HEK293 (cell line): ENCODE data around the gene DDX23.

Source experiments
- GLI2 ChIP-seq: fragments of 450-650 bp; formaldehyde crosslinking; IDR thresholded peaks from 2 replicates; pipeline ENCODE4; 2017; ENCODE audit warnings: missing biosample characterization, missing genetic modification characterization, low read depth, borderline replicate concordance
- GLIS1 ChIP-seq: fragments of 450-650 bp; formaldehyde crosslinking; IDR thresholded peaks from 2 replicates; pipeline ENCODE4 v1.5.1; 2016; ENCODE audit warnings: missing biosample characterization, missing genetic modification characterization
- HOXC10 ChIP-seq: sonication (generic); formaldehyde crosslinking; IDR thresholded peaks from 2 replicates; pipeline ENCODE4 v1.8.1; 2023; ENCODE audit warnings: mild to moderate bottlenecking, missing genetic modification reagents
- MYNN ChIP-seq: fragments of 450-650 bp; formaldehyde crosslinking; IDR thresholded peaks from 2 replicates; pipeline ENCODE4 v1.5.1; 2016; ENCODE audit warnings: missing biosample characterization, missing genetic modification characterization, borderline replicate concordance
- SCRT1 ChIP-seq: fragments of 450-650 bp; formaldehyde crosslinking; IDR thresholded peaks from 2 replicates; pipeline ENCODE4 v1.5.1; 2016; ENCODE audit warnings: missing biosample characterization, missing genetic modification characterization, borderline replicate concordance
- SETDB1 ChIP-seq: IDR thresholded peaks from one replicate; pipeline ENCODE4 v1.6.1; 2017; ENCODE audit warnings: mild to moderate bottlenecking, low read length, moderate library complexity, mixed read lengths; ENCODE audit not compliant: insufficient read length
- ZIC2 ChIP-seq: fragments of 450-650 bp; formaldehyde crosslinking; IDR thresholded peaks from 2 replicates; pipeline ENCODE4 v1.5.1; 2016; ENCODE audit warnings: missing biosample characterization, missing genetic modification characterization
- ZNF174 ChIP-seq: fragments of 450-650 bp; formaldehyde crosslinking; IDR thresholded peaks from 2 replicates; pipeline ENCODE4 v1.5.0; 2017; ENCODE audit warnings: missing biosample characterization, mild to moderate bottlenecking, missing genetic modification characterization
- ZNF214 ChIP-seq: fragments of 450-650 bp; formaldehyde crosslinking; IDR thresholded peaks from 2 replicates; pipeline ENCODE4 v1.5.1; 2017; ENCODE audit warnings: missing biosample characterization, mild to moderate bottlenecking, missing genetic modification characterization, borderline replicate concordance
- ZNF335 ChIP-seq: fragments of 450-650 bp; formaldehyde crosslinking; conservative IDR thresholded peaks from 2 replicates; pipeline ENCODE4 v1.5.1; 2016; ENCODE audit warnings: missing biosample characterization, missing genetic modification characterization
- ZNF37A ChIP-seq: fragments of 450-650 bp; IDR thresholded peaks from 2 replicates; pipeline ENCODE4 v1.5.1; 2018; ENCODE audit warnings: missing biosample characterization, missing genetic modification characterization
- ZNF561 ChIP-seq: fragments of 450-650 bp; IDR thresholded peaks from 2 replicates; pipeline ENCODE4 v1.5.1; 2018; ENCODE audit warnings: missing biosample characterization, missing genetic modification characterization, borderline replicate concordance
- ZNF571 ChIP-seq: fragments of 450-650 bp; formaldehyde crosslinking; IDR thresholded peaks from 2 replicates; pipeline ENCODE4 v1.5.0; 2017; ENCODE audit warnings: missing biosample characterization, missing genetic modification characterization
- ZNF600 ChIP-seq: fragments of 450-650 bp; formaldehyde crosslinking; IDR thresholded peaks from 2 replicates; pipeline ENCODE4 v1.5.1; 2016; ENCODE audit warnings: missing biosample characterization, missing genetic modification characterization
- ZNF610 ChIP-seq: fragments of 450-650 bp; formaldehyde crosslinking; IDR thresholded peaks from 2 replicates; pipeline ENCODE4 v1.5.1; 2016; ENCODE audit warnings: missing biosample characterization, missing genetic modification characterization, borderline replicate concordance
- ZNF621 ChIP-seq: fragments of 450-650 bp; formaldehyde crosslinking; IDR thresholded peaks from 2 replicates; pipeline ENCODE4 v1.5.1; 2017; ENCODE audit warnings: missing biosample characterization, missing genetic modification characterization
- ZNF623 ChIP-seq: fragments of 450-650 bp; formaldehyde crosslinking; IDR thresholded peaks from 2 replicates; pipeline ENCODE4 v1.5.1; 2016; ENCODE audit warnings: missing biosample characterization, missing genetic modification characterization
- ZNF843 ChIP-seq: fragments of 450-650 bp; formaldehyde crosslinking; IDR thresholded peaks from 2 replicates; pipeline ENCODE4 v1.5.1; 2016; ENCODE audit warnings: missing biosample characterization, missing genetic modification characterization
- TF ChIP-seq, protein P1 (sequence below): fragments of 450-650 bp; formaldehyde crosslinking; conservative IDR thresholded peaks from 2 replicates; pipeline ENCODE4 v1.5.1; 2016; ENCODE audit warnings: low read depth, missing biosample characterization, missing genetic modification characterization
- TF ChIP-seq, protein P2 (sequence below): fragments of 450-650 bp; formaldehyde crosslinking; IDR thresholded peaks from 2 replicates; pipeline ENCODE4 v1.5.1; 2016; ENCODE audit warnings: missing biosample characterization, missing genetic modification characterization
- TF ChIP-seq, protein P3 (sequence below): fragments of 450-650 bp; formaldehyde crosslinking; IDR thresholded peaks from 2 replicates; pipeline ENCODE4 v1.5.1; 2017; ENCODE audit warnings: missing biosample characterization, mild to moderate bottlenecking, missing genetic modification characterization, moderate library complexity
- TF ChIP-seq, protein P4 (sequence below): fragments of 450-650 bp; formaldehyde crosslinking; IDR thresholded peaks from 2 replicates; pipeline ENCODE4 v1.5.1; 2017; ENCODE audit warnings: missing biosample characterization, missing genetic modification characterization
- TF ChIP-seq, protein P5 (sequence below): fragments of 450-650 bp; formaldehyde crosslinking; IDR thresholded peaks from 2 replicates; pipeline ENCODE4 v1.5.1; 2016; ENCODE audit warnings: missing biosample characterization, missing genetic modification characterization
- TF ChIP-seq, protein P6 (sequence below): fragments of 450-650 bp; formaldehyde crosslinking; optimal IDR thresholded peaks from 2 replicates; pipeline ENCODE3; 2016; ENCODE audit warnings: missing biosample characterization, mild to moderate bottlenecking, missing genetic modification characterization
- TF ChIP-seq, protein P7 (sequence below): fragments of 450-650 bp; formaldehyde crosslinking; IDR thresholded peaks from 2 replicates; pipeline ENCODE4 v1.5.1; 2016; ENCODE audit warnings: missing biosample characterization, missing genetic modification characterization

Gene DDX23

DNA sequence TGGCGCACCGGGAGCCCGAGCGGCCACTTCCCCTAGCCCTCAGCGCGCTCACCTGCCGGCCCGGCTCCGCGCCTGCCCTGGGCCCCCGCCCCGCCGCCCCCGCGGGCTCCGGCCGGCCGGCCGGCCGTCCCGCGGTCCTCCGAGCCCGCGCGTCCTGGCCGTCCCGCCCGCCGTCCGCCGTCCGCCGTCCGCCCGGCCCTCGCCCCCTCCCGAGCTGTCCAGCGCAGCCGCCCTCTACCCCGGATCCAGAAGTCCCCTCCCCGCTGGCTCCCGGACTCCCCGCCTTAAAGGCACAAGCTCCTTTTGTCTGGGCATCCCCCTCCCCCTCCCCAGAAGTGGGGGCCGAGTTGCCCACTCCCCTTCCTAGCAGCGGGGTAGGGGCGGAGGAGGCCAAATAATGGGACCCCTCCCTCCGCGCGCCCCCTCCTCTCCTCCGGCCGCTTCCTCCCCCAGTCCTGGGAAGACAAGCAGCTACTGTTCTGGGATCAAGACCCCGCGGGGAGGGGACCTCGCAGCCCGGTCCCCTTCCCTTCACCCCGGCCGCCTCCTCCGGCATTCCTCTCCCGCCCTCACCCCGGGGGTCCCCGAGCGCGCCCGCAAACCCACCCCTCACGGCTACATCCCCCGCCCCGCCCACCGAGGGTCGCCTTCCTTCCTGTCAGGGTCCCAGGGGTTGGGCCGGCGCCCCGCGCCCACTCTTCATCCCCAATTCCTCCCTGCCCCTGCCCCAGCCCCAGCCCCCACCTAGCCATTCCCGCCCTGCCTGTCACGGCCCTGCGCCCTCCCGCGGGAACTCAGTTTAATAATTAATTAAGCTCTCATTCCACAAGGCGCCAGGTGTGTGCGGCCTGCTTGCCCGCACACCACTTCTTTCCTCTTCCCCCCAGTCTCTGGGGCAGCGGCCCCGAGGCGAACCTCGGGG is 62.8 kb downstream of the DDX23 start, which contains the start of gene ADCY6 (continued):
- TF ChIP-seq, protein P1, sequence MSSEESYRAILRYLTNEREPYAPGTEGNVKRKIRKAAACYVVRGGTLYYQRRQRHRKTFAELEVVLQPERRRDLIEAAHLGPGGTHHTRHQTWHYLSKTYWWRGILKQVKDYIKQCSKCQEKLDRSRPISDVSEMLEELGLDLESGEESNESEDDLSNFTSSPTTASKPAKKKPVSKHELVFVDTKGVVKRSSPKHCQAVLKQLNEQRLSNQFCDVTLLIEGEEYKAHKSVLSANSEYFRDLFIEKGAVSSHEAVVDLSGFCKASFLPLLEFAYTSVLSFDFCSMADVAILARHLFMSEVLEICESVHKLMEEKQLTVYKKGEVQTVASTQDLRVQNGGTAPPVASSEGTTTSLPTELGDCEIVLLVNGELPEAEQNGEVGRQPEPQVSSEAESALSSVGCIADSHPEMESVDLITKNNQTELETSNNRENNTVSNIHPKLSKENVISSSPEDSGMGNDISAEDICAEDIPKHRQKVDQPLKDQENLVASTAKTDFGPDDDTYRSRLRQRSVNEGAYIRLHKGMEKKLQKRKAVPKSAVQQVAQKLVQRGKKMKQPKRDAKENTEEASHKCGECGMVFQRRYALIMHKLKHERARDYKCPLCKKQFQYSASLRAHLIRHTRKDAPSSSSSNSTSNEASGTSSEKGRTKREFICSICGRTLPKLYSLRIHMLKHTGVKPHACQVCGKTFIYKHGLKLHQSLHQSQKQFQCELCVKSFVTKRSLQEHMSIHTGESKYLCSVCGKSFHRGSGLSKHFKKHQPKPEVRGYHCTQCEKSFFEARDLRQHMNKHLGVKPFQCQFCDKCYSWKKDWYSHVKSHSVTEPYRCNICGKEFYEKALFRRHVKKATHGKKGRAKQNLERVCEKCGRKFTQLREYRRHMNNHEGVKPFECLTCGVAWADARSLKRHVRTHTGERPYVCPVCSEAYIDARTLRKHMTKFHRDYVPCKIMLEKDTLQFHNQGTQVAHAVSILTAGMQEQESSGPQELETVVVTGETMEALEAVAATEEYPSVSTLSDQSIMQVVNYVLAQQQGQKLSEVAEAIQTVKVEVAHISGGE (tag by site-specific recombination), result peak; percentile 54
- TF ChIP-seq ZIC2 (tag by site-specific recombination) (peak; percentile 48), ZNF843 (tag by site-specific recombination) (0 out of 2 replicates have a peak, but pooled peaks have one; percentile 47), ZNF600 (tag by site-specific recombination) (no peak), ZNF571 (tag by site-specific recombination) (no peak), ZNF561 (tag by site-specific recombination) (0 out of 2 replicates have a peak, but pooled peaks have one; percentile 20), GLIS1 (tag by site-specific recombination) (peak; percentile 13; the same call in 1 of the 2 replicates), HOXC10 (CRISPR knock-in tag) (no peak), MYNN (tag by site-specific recombination) (no peak), SCRT1 (tag by site-specific recombination) (no peak), GLI2 (no peak), SETDB1 (no peak), ZNF37A (tag by site-specific recombination) (peak; percentile 85), ZNF621 (tag by site-specific recombination) (no peak), ZNF214 (tag by site-specific recombination) (no peak), ZNF623 (tag by site-specific recombination) (no peak), ZNF174 (tag by site-specific recombination) (no peak), ZNF335 (peak; percentile 93), ZNF610 (tag by site-specific recombination) (no peak)
- TF ChIP-seq, protein P2, sequence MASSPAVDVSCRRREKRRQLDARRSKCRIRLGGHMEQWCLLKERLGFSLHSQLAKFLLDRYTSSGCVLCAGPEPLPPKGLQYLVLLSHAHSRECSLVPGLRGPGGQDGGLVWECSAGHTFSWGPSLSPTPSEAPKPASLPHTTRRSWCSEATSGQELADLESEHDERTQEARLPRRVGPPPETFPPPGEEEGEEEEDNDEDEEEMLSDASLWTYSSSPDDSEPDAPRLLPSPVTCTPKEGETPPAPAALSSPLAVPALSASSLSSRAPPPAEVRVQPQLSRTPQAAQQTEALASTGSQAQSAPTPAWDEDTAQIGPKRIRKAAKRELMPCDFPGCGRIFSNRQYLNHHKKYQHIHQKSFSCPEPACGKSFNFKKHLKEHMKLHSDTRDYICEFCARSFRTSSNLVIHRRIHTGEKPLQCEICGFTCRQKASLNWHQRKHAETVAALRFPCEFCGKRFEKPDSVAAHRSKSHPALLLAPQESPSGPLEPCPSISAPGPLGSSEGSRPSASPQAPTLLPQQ (tag by site-specific recombination), result no peak
- TF ChIP-seq, protein P3, sequence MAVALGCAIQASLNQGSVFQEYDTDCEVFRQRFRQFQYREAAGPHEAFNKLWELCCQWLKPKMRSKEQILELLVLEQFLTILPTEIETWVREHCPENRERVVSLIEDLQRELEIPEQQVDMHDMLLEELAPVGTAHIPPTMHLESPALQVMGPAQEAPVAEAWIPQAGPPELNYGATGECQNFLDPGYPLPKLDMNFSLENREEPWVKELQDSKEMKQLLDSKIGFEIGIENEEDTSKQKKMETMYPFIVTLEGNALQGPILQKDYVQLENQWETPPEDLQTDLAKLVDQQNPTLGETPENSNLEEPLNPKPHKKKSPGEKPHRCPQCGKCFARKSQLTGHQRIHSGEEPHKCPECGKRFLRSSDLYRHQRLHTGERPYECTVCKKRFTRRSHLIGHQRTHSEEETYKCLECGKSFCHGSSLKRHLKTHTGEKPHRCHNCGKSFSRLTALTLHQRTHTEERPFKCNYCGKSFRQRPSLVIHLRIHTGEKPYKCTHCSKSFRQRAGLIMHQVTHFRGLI (tag by site-specific recombination), result no peak
- TF ChIP-seq, protein P4, sequence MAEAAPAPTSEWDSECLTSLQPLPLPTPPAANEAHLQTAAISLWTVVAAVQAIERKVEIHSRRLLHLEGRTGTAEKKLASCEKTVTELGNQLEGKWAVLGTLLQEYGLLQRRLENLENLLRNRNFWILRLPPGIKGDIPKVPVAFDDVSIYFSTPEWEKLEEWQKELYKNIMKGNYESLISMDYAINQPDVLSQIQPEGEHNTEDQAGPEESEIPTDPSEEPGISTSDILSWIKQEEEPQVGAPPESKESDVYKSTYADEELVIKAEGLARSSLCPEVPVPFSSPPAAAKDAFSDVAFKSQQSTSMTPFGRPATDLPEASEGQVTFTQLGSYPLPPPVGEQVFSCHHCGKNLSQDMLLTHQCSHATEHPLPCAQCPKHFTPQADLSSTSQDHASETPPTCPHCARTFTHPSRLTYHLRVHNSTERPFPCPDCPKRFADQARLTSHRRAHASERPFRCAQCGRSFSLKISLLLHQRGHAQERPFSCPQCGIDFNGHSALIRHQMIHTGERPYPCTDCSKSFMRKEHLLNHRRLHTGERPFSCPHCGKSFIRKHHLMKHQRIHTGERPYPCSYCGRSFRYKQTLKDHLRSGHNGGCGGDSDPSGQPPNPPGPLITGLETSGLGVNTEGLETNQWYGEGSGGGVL (tag by site-specific recombination), result peak; percentile 90
- TF ChIP-seq, protein P5, sequence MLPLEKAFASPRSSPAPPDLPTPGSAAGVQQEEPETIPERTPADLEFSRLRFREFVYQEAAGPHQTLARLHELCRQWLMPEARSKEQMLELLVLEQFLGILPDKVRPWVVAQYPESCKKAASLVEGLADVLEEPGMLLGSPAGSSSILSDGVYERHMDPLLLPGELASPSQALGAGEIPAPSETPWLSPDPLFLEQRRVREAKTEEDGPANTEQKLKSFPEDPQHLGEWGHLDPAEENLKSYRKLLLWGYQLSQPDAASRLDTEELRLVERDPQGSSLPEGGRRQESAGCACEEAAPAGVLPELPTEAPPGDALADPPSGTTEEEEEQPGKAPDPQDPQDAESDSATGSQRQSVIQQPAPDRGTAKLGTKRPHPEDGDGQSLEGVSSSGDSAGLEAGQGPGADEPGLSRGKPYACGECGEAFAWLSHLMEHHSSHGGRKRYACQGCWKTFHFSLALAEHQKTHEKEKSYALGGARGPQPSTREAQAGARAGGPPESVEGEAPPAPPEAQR (tag by site-specific recombination), result no peak
- TF ChIP-seq, protein P6, sequence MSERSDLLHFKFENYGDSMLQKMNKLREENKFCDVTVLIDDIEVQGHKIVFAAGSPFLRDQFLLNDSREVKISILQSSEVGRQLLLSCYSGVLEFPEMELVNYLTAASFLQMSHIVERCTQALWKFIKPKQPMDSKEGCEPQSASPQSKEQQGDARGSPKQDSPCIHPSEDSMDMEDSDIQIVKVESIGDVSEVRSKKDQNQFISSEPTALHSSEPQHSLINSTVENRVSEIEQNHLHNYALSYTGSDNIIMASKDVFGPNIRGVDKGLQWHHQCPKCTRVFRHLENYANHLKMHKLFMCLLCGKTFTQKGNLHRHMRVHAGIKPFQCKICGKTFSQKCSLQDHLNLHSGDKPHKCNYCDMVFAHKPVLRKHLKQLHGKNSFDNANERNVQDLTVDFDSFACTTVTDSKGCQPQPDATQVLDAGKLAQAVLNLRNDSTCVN (tag by site-specific recombination), result peak; percentile 58
- TF ChIP-seq, protein P7, sequence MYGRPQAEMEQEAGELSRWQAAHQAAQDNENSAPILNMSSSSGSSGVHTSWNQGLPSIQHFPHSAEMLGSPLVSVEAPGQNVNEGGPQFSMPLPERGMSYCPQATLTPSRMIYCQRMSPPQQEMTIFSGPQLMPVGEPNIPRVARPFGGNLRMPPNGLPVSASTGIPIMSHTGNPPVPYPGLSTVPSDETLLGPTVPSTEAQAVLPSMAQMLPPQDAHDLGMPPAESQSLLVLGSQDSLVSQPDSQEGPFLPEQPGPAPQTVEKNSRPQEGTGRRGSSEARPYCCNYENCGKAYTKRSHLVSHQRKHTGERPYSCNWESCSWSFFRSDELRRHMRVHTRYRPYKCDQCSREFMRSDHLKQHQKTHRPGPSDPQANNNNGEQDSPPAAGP (tag by site-specific recombination), result 0 out of 2 replicates have a peak, but pooled peaks have one; percentile 14
